CD4-positive, alpha-beta T cell treated with Interleukin-17A for 1 hour (primary cell): ENCODE results near the gene CAB39.
"Not testable (repeated sequence)": the region's sequence is repeated elsewhere in the genome, so short reads cannot be mapped to it uniquely, and the experiment has no call there.

ENCODE experiments used
- DNase-seq: peaks from one replicate; pipeline ENCODE4 v3.0.0-alpha.2; 2020

The CAB39 gene

GRCh38 chr2:230716588-230716987 is 3.9 kb downstream of the CAB39 start:
- DNase-seq: no peak

- DNase-seq: no peak
Observed at GRCh38 chr2:230717600-230717999, 5.0 kb downstream of the CAB39 start.

- no peak for DNase-seq
Observed at GRCh38 chr2:230719340-230719739, 6.7 kb downstream of the CAB39 start.

GRCh38 chr2:230721712-230722111 is 9.1 kb downstream of the CAB39 start:
- peak; percentile 43 for DNase-seq

GRCh38 chr2:230722207-230722885 is 9.7 kb downstream of the CAB39 start:
- DNase-seq: no peak

- peak; percentile 71 for DNase-seq
Observed at GRCh38 chr2:230723363-230723762, 10.7 kb downstream of the CAB39 start.

GRCh38 chr2:230724957-230725356 is 12.3 kb downstream of the CAB39 start:
- DNase-seq: not testable (repeated sequence)

- DNase-seq: no peak
Observed at GRCh38 chr2:230731512-230731911, 18.9 kb downstream of the CAB39 start.

GRCh38 chr2:230732914-230733401 is 20.3 kb downstream of the CAB39 start:
- no peak for DNase-seq

GRCh38 chr2:230734247-230735175 is 21.9 kb downstream of the CAB39 start:
- no peak for DNase-seq

- no peak for DNase-seq
Observed at GRCh38 chr2:230735884-230736283, 23.2 kb downstream of the CAB39 start.

GRCh38 chr2:230737300-230737699 is 24.7 kb downstream of the CAB39 start:
- no peak for DNase-seq

- DNase-seq: no peak
Observed at GRCh38 chr2:230737791-230738226, 25.2 kb downstream of the CAB39 start.

- DNase-seq: no peak
Observed at GRCh38 chr2:230738391-230738811, 25.8 kb downstream of the CAB39 start.

GRCh38 chr2:230738924-230739323 is 26.3 kb downstream of the CAB39 start:
- no peak for DNase-seq

- DNase-seq: no peak
Observed at GRCh38 chr2:230739961-230740360, 27.3 kb downstream of the CAB39 start.

GRCh38 chr2:230742781-230743180 is 30.1 kb downstream of the CAB39 start:
- DNase-seq: no peak

- no peak for DNase-seq
Observed at GRCh38 chr2:230746213-230746612, 33.6 kb downstream of the CAB39 start.

GRCh38 chr2:230748087-230748486 is 35.4 kb downstream of the CAB39 start:
- DNase-seq: no peak

GRCh38 chr2:230749111-230749510 is 36.5 kb downstream of the CAB39 start:
- DNase-seq: no peak

GRCh38 chr2:230751062-230751461 is 38.4 kb downstream of the CAB39 start:
- no peak for DNase-seq

GRCh38 chr2:230754200-230754599 is 41.6 kb downstream of the CAB39 start:
- DNase-seq: no peak

GRCh38 chr2:230757476-230757875 is 44.8 kb downstream of the CAB39 start:
- no peak for DNase-seq
